ENCODE measurements around the gene RAB7A. TPM values are rescaled to one million over a fixed set of nuclear protein-coding genes. Genes with fewer than 3 reads are reported as not detected.

The RAB7A gene
- total and polyA plus RNA-seq, 2 of the 8 experiments (the other 6 are each of a cell fraction or from before 2014, with no cell fraction given): 179 to 195 TPM

GRCh38 chr3:128697341-128697740 lies 28.6 kb upstream of the RAB7A start:
- Histone ChIP-seq H4K5ac (ENCODE audit: insufficient read length, low read depth, low read length) (no peak overlapping the region), H3K79me1 (ENCODE audit: low read depth, low read length) (no peaks in the 10 kb centered on the region), H3K36me3 (ENCODE audit: control insufficient read depth in 2 of 4, insufficient read depth in 4 of 4, low read length in 3 of 4) (no peaks in the 10 kb centered on the region), H3K9ac (replicated peaks in 1 of 4; ENCODE audit: extremely low read depth in 1 of 4, low read depth in 3 of 4, low read length in 3 of 4) (no peak overlapping the region), H3K56ac (replicated peaks; ENCODE audit: insufficient read length, low read depth, low read length) (no peak overlapping the region), H4K91ac (replicated peaks; ENCODE audit: insufficient read length, low read length) (no peak overlapping the region), H2BK15ac (ENCODE audit: low read length) (no peak overlapping the region), H3K14ac (ENCODE audit: insufficient read length) (no peak overlapping the region), H3K23me2 (ENCODE audit: low read depth, low read length) (peaks cover 2% of the 10 kb centered on the region; the same call in 1 of the 2 replicates), H2AK5ac (ENCODE audit: low read depth, low read length) (no peak overlapping the region), H2BK20ac (ENCODE audit: low read length) (no peak overlapping the region), H3K27me3 (replicated peaks in 1 of 4; ENCODE audit: control insufficient read depth in 3 of 4, extremely low read depth in 1 of 4, insufficient read depth in 3 of 4, low read length in 3 of 4) (peaks cover 0 to 6% (median 3%) of the 10 kb centered on the region in 4 experiments; a peak in 2 of 7 replicates), H3K4me3 (ENCODE audit: extremely low read depth in 1 of 4, insufficient read depth in 2 of 4, low read depth in 3 of 4, low read length in 4 of 4) (no peak overlapping the region), H2BK12ac (ENCODE audit: low read depth, low read length) (no peak overlapping the region), H3K27ac (ENCODE audit: low read depth, low read length) (no peak overlapping the region), H3K18ac (ENCODE audit: extremely low read depth, low read length) (no peak overlapping the region), H2AFZ (ENCODE audit: low read length) (no peak overlapping the region), H3K9me3 (ENCODE audit: insufficient read depth in 2 of 2, low read depth in 1 of 2, low read length in 1 of 2) (no peaks in the 10 kb centered on the region), H3K4me1 (replicated peaks in 1 of 4; ENCODE audit: control insufficient read depth in 3 of 4, insufficient read depth in 4 of 4, low read length in 3 of 4) (no peaks in the 10 kb centered on the region; a peak in 1 of 7 replicates), H3K4ac (replicated peaks; ENCODE audit: insufficient read length, low read depth, low read length) (no peak overlapping the region), H4K8ac (ENCODE audit: extremely low read depth, insufficient read depth, low read length) (no peak overlapping the region), H2BK120ac (replicated peaks; ENCODE audit: low read depth, low read length) (no peak overlapping the region), H3K4me2 (ENCODE audit: insufficient read depth in 1 of 2, low read depth in 2 of 2, low read length in 2 of 2) (no peak overlapping the region; a peak in 1 of 4 replicates), H3K79me2 (ENCODE audit: control insufficient read depth in 1 of 2, insufficient read depth in 2 of 2, low read length in 2 of 2) (no peaks in the 10 kb centered on the region), H2BK5ac (ENCODE audit: low read depth, low read length) (no peak overlapping the region), H4K20me1 (replicated peaks in 1 of 2; ENCODE audit: control insufficient read depth in 1 of 2, insufficient read depth in 2 of 2, low read length in 2 of 2) (no peaks in the 10 kb centered on the region), H3K23ac (ENCODE audit: insufficient read length) (no peak overlapping the region)
- FAIRE-seq (no peak), DNase-seq (ENCODE audit: low read depth in 1 of 2, low spot score in 2 of 2) (no peak)
- ChIA-PET POLR2A (ENCODE audit: partially characterized antibody) (no interaction called here), CTCF (ENCODE audit: partially characterized antibody) (interaction anchor here (1.0 to 1.2 kb wide), 2 partner anchors 17 to 86 kb away, joined by 3 read pairs; no protein-coding TSS in a partner anchor)
- TF ChIP-seq RXRA (IDR thresholded peaks at IDR 0.05; ENCODE audit: insufficient read depth, low read depth, low read length): no peak
- no peak for TF ChIP-seq EZH2 (IDR thresholded peaks at IDR 0.05; ENCODE audit: low read depth, low read length, severe bottlenecking)
- no peak for TF ChIP-seq SAP30 (IDR thresholded peaks at IDR 0.05; ENCODE audit: insufficient read depth, insufficient replicate concordance, low read length)
- TF ChIP-seq GABPA (IDR thresholded peaks at IDR 0.05; ENCODE audit: borderline replicate concordance, insufficient read depth, low read length): no peak
- no peak for TF ChIP-seq BCL11A (IDR thresholded peaks at IDR 0.05; ENCODE audit: low read depth in 2 of 2, low read length in 2 of 2)
- TF ChIP-seq SIN3A (conservative IDR thresholded peaks at IDR 0.05 in 1 of 2, IDR thresholded peaks at IDR 0.05 in 1 of 2; ENCODE audit: low read depth in 1 of 2, low read length in 2 of 2): no peak
- no peak for TF ChIP-seq MAFK (IDR thresholded peaks at IDR 0.05; ENCODE audit: low read depth, low read length)
- no peak for TF ChIP-seq POLR2AphosphoS5 (IDR thresholded peaks at IDR 0.05; ENCODE audit: low read depth, low read length)
- TF ChIP-seq GTF2F1 (IDR thresholded peaks at IDR 0.05; ENCODE audit: borderline replicate concordance, low read depth, low read length): no peak
- TF ChIP-seq TAF7 (optimal IDR thresholded peaks at IDR 0.05; ENCODE audit: borderline replicate concordance, low read depth, low read length): no peak
- 94% methylated on average over 8 of the region's 8 CpGs; no CpG with 5 or more reads in 1 of the 2 experiments for WGBS, 2 experiments (ENCODE audit: extremely low coverage in 1 of 2, insufficient coverage in 1 of 2, insufficient read length in 1 of 2, insufficient replicate concordance in 2 of 2, low coverage in 1 of 2, low lambda C conversion rate in 2 of 2, missing lambda C conversion rate in 1 of 2)

Data from H1 (cell line).